Skin epidermis (tissue), 12 donors: ENCODE data around the gene THEM5.

Experiments
- H3K27ac ChIP-seq, 21 experiments: fragments of 200-600 bp; sonication (generic) in 11 of 21; one replicate each; pipeline ENCODE4 v1.5.0; 2020; ENCODE audit warnings: mild to moderate bottlenecking in 3 of 21, inconsistent platforms in 2 of 21, moderate library complexity in 2 of 21
- H3K4me3 ChIP-seq, 7 experiments: fragments of 200-600 bp; sonication (generic) in 2 of 7; one replicate each; pipeline ENCODE4 v1.5.0; 2020; ENCODE audit warnings: inconsistent platforms in 2 of 7, mild to moderate bottlenecking in 2 of 7, moderate library complexity in 1 of 7

Gene THEM5

DNA sequence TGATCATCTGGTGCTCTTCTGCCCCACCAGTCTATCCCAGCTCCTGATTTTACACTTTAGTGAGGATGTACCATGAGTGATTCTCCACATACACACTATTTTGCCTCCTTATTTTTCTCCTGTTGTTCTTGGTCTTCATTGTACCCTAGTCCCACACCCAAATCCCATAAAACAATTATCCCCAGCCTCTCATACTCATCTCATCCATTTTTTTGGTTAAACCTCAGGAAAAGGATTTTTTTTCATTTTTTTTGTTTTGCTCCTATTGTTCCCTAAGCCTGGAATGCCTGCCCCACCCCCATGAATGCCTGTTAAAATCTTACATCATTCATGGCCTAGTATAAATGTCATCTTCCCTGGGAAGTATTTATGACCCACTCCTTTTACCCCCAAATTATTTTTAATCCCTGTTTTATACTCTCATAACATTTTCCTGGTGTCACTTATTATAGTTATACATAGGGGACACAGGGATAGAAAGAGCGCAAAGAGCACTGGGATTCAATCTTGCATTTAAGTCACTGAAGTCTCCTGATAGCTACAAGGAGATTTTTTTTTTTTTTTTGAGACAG, 43.4 kb downstream of the THEM5 start:
- no peak overlapping the region for H3K4me3 ChIP-seq
- H3K27ac ChIP-seq = no peak overlapping the region

DNA sequence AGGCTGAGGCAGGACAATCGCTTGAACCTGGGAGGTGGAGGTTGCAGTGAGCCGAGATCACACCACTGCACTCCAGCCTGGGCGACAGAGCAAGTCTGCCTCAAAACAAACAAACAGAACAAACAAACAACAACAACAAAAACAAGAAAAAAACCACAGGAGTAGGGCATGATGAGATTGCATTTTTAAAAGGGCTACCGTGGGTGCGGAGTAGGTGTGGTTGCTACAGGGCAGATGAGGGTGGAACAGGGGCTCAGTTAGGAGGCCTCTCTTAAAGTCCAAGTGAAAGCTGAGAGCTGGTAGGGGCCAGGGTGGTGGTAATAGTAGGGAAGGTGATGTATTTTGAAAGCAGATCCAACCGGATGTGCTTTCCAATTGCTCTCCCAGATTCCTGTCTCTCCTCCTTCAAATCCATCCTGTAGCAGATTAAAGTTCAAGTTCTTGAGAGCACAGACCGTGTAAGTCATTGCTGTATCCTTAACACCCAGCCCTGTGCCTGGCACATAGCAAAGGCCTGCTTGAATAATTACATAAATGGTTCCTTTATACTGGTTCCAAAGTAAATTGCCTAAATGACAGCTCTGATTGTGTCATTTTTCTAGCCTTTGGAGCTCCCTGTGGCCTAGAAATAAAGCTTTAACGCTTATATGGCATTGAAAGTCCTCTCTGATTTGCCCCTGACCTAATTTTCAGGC, 44.1 kb downstream of the THEM5 start:
- no peak overlapping the region for H3K27ac ChIP-seq
- no peak overlapping the region for H3K4me3 ChIP-seq

DNA sequence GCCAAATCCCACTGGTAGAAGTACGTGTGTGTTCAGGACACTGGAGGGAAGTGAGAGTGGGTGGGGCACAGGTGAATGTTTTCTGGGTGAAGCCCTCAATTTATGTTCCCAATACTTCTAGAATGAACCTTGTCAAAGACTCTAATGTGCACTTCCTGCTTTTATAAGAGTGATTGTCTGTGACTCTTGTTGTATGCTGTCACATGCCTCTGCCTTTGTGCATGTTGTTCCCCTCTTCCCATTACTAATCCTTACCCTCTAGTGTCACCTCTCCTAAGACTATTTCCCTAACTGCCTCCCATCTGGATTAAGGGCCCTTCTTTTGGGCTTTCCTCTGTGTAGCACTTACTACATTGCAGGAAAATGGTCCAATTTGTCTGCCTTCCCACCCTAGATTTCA, 45.7 kb downstream of the THEM5 start:
- no peak overlapping the region for H3K27ac ChIP-seq
- H3K4me3 ChIP-seq = no peak overlapping the region

DNA sequence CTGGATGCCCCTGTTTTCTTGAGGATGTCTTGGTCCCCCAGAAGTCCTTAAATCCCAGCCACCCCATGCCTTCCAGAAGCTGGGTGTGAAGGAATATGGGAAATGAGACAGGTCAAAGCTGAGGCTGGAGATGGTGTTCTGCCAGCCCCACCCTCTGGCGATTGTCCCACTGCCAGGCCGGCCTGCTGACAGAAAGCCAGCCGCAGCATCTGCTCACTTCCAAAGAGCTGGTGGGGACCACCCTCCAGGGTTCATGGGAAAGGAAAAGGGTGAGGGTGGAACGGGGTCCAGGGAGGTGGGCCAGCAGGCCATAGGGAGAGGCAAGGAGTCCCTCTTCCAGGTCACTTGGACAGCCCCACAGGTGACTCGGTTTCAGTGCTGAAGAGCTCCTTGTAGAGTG, 46.4 kb downstream of the THEM5 start:
- no peak overlapping the region for H3K4me3 ChIP-seq
- H3K27ac ChIP-seq = no peak overlapping the region

DNA sequence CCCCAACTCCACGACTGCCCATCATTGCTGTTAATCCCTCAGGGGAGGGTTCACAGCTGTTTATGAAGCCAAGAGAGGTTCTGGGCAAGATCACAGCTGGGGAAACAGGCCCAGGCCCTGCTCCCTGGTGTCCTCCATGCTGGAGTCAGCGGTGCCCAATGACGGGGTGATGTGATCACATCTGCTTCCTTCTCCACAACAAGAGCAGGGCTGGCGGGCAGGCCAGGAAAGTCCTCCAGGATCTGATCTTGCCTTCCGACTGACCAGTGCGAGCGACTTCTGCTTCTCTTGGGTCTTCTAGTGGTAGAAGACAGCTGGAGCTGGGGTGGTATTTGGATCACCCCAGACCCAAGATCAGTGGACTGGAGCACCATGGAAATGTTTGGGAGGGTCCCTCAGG, 47.3 kb downstream of the THEM5 start:
- H3K27ac ChIP-seq = no peak overlapping the region
- H3K4me3 ChIP-seq = no peak overlapping the region

DNA sequence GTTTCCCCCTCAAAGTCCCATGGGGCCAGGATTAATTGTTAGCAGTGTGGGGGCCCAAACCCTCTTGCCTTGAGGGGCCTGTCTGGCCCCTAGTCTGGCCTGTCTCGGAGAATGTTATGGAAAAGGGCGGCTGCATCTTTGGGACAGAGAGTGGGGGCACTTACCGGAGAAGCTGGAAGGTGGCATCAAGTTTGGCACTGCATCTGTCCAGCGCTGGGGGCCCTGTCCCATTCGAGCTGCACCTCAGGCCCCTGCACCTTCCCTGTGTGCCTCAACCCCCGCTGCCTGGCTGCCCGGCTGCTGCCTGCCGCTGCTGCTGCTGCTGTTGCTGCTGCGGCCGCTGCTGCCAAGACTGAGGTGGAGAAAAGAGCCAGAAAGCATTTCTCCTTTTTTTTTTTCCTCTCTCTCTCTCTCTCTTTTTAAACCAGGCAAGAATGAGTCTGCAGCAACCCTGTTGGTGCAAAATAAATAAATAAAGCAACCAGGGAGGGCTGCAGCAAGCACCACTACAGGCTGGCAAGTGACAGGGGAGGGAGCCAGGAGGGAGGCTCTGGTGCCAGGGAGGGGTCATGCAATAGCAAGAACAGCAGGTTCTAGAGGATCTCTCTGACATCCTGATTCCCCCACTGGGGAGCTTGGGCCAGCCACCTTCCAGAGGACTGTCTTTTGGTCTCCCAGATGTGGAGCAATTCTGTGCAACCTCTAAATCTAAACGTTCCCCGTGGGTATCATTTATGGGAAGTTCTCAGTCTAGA, 48.3 kb downstream of the THEM5 start, which contains the start of gene LINGO4:
TSS of gene LINGO4 (minus strand) at position 354 of the 755 bp plus-strand sequence. CDS start 2,715 bp downstream, outside the sequence.
- no peak within 1 kb of the TSS for H3K27ac ChIP-seq
- H3K4me3 ChIP-seq = no peak within 1 kb of the TSS

DNA sequence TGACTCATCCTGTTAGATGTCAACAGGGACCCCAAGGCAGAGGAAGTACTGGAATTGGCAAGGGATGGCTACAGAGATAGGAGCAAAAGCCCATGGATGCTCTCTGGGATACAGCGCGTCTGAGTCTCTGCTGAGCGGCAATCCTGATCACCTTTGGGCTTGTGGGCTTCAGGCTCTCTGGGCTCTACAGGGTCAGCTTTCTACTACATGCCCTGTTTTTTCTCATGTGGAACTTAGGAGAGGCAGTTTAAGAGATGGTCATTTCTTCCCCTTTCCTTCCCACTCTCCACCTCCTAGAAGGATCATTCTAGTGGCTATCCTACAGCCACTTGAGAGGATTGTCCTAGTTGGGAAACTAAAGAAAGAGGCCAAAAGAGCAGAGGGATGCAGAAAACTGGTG, 49.6 kb downstream of the THEM5 start:
- H3K4me3 ChIP-seq = no peak overlapping the region

DNA sequence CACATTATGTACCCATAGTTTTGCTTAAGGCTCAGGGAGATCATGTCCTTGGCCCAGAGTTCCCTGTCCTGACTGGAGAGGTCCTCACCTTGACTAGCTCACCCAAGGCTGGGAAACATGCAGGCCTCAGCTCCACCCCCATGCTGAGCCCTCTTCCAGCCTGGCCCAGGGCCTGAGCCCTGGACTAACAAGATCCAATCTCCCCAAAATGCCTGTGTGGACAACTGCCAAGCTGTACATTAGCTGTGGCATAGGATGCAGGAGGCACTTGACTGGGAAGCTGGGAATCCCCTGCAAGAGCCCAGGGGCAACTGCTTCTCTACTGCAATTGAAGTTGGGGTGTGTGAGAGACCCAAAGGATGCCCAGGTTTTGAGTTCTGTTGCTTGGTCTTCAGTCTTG, 50.3 kb downstream of the THEM5 start:
- Histone ChIP-seq H3K27ac (no peak overlapping the region), H3K4me3 (no peak overlapping the region)

More for the DNA sequence above, 49.6 kb downstream of the THEM5 start:
- H3K27ac ChIP-seq = no peak overlapping the region

DNA sequence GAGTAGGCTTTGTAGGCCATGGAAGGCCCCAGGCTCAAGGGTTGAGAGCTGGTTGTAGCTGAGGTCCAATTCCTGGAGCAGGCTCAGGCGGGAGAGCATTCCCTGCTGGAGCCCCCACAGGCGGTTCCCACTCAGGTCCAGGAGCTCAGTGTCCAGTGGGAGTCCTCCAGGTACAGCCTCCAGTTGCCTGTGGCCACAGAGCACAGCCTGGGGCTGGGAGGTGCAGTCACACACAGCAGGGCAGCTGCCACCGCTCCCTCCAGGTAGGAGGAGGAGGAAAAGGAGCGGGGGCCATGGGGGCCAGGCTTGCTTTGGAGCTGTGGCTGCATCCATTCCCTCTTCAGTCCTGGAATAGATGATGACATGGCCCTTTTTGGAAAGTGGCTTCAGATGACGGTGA, 51.1 kb downstream of the THEM5 start:
- Histone ChIP-seq H3K27ac (no peak overlapping the region), H3K4me3 (no peak overlapping the region)

DNA sequence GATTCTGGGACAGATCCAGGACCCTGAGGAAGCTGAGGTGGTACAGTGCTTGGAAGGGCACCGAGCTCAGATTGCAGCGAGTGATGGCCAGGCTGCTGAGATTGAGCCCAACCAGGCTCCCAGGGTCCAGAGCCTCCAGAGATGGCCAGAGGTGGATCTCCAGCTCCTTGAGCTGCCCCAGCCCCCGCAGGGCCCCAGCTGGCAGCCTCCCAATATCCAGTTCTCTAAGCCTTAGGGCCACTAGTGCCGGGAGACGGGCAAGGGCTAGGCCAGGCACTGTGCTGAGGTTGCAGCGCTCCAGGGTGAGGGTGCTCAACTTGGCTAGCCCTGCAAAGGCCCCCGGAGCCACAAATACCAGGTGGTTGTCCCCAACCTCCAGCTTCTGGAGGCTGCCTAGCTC, 51.7 kb downstream of the THEM5 start:
- Histone ChIP-seq H3K4me3 (no peak overlapping the region), H3K27ac (no peak overlapping the region)

DNA sequence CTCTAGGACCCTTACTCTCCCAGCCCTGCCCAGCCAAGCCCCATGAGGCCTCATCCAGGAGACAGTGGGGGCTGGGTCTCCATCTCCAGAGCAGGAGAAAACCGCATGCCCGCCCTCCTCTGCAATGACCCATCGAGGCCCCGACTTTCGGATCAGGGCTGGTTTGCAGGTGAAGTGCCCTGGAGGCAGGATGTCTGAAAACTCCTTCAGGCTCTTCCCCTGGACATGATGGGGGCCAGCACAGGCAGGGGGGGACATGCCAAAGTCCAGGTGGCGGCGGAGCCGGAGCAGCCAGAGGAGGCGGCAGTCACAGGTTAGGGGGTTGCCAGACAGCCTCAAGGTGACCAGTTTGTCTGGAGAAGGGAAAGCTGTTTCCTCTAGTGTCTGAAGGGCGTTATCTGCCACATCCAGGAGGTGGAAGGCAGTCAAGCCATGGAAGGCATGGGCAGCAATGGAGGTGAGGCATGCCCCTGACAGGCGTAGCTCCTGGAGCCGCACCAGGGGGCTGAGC, 52.1 kb downstream of the THEM5 start:
- no peak overlapping the region for H3K27ac ChIP-seq
- H3K4me3 ChIP-seq = no peak overlapping the region

DNA sequence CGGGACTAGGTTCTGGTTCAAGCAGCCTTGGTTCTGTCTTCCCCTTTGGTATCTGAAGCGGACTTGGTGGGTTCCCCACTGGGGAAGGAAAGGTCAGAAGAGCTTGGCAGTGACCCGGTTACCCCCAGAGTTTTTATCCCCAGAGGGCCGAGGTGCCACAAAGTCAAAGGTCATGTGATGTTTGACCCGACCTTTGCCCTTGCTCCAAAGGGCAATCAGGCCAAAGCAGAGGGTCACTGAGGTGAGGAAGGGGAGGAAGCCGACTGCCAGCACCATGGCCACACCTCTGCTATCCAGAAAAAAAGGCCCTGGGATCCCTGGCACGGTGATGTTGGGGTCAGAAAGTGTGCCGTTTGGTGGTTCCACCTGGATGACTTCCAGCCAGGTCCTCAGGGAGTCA, 52.7 kb downstream of the THEM5 start:
- Histone ChIP-seq H3K27ac (no peak overlapping the region), H3K4me3 (no peak overlapping the region)

DNA sequence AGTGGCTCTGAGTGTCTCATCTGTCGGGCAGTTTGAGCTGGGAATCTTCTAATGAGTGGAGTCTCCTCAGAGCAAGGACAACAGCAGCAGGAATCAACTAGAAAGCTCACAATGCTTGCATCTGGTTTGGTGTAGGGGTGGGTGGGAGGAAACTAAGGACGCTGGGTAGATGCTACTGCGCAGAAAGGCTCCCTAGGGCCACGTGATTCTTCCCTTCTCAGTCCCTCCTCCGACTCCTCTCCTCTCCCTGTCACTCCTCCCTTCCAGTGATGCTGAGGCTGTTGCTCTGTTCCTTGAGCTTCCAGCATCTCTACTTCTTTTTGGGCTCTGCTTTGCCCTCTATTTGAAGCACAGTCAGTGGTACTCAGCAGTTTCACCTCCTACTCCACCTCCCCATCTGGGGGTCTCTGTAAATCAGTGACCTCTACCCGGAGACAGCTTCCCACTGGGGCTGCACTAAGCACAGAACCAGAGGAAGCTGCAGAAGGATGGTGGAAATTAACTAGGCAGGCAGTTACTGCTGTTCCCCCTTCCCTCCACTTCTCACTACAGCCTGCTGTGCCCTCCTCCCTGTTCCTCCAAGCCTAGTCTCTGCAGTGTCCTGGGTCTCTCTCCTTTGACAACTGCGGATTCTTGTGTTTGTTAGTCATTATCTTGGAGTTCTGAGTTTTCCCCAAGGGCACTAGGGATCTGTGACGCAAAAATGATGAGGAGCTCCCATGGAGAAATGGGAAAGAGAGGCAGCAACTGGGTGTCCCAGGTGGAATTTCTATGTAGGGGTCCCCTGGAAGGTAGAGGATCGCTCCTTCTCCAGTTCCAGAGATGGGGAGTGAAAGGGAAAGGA, 54.1 kb downstream of the THEM5 start:
- Histone ChIP-seq H3K4me3 (no peak overlapping the region), H3K27ac (no peak overlapping the region)

DNA sequence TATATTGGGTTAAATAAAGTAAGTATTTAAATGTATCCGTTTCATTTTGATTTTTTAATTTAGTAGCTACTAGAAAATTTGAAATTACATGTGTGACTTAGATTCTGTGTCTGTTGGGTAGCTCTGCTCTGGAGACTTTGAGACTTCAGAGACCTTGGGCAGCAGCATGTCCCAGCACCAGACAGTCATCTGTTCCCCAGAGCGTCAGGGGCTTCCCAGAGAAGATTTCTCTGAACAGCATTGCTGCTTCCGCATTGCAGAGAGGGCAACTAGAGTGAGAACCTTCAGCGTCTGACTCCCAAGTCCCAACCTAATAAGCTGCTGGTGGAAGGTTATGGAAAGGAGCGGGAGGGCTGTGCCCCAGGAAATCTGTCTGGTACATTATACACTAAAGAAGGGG, 54.9 kb downstream of the THEM5 start:
- no peak overlapping the region for H3K27ac ChIP-seq
- H3K4me3 ChIP-seq = no peak overlapping the region
